Natural killer cell treated with Interleukin-12 subunit alpha and Interleukin-12 subunit beta and Interleukin-15 and Interleukin-18, amount 100 ng/mL, for 72 hours (primary cell): ENCODE measurements around the gene NTM. TPM values are rescaled to one million over a fixed set of nuclear protein-coding genes. Genes with fewer than 3 reads are reported as not detected.

ENCODE experiments used
- ATAC-seq, 2 donors: fragments of 150-1000 bp; cut with Tn5 transposase in 1 of 2; sonication (Bioruptor Pico), chemical (Tn5 transposase) in 1 of 2; 2 replicates each; pipeline ENCODE4 v1.10.0; 2021
- DNase-seq: peaks from one replicate; pipeline ENCODE4 v3.0.0; 2022; ENCODE audit warnings: low spot score
- H3K27ac Mint-ChIP-seq, 2 donors: 1 replicate in 1 of 2; 2 replicates in 1 of 2; pipeline ENCODE4 v1.8.0; 2022; ENCODE audit warnings: mixed read lengths in 2 of 2, mild to moderate bottlenecking in 1 of 2, moderate library complexity in 1 of 2
- H3K27me3 Mint-ChIP-seq, 2 donors: 1 replicate in 1 of 2; 2 replicates in 1 of 2; pipeline ENCODE4 v1.8.0; 2022; ENCODE audit warnings: mixed read lengths in 2 of 2
- H3K36me3 Mint-ChIP-seq: one replicate; pipeline ENCODE4 v1.8.0; 2022; ENCODE audit warnings: mixed read lengths
- H3K4me1 Mint-ChIP-seq, 2 donors: 1 replicate in 1 of 2; 2 replicates in 1 of 2; pipeline ENCODE4 v1.8.0; 2022; ENCODE audit warnings: low read depth in 2 of 2, mixed read lengths in 2 of 2, mild to moderate bottlenecking in 1 of 2
- H3K4me3 Mint-ChIP-seq: one replicate; pipeline ENCODE4 v1.8.0; 2022; ENCODE audit warnings: mixed read lengths
- H3K9me3 Mint-ChIP-seq: 2 replicates; pipeline ENCODE4 v1.8.0; 2022; ENCODE audit warnings: mixed read lengths
- total RNA-seq, 2 donors: library from RNA; stranded (reverse); gene quantifications; one replicate each; pipeline ENCODE4 v1.2.3, GENCODE V29; 2022

Gene NTM
- total RNA-seq, 2 donors from 2014 or later = not detected

GRCh38 chr11:131739243-131739882 is 368.9 kb downstream of the NTM start:
- Mint-ChIP-seq H3K36me3 (no peaks in the 10 kb centered on the region), H3K27ac (no peak overlapping the region), H3K27me3 (no peaks in the 10 kb centered on the region), H3K4me3 (no peak overlapping the region), H3K4me1 (no peaks in the 10 kb centered on the region), H3K9me3 (no peaks in the 10 kb centered on the region)
- DNase-seq (no peak), ATAC-seq (no peak)

- ATAC-seq = no peak
- H3K27me3 Mint-ChIP-seq = no peaks in the 10 kb centered on the region
- no peak overlapping the region for H3K27ac Mint-ChIP-seq
These were observed 374.4 kb downstream of the NTM start for GRCh38 chr11:131744847-131745246.

GRCh38 chr11:131745405-131745804 is 375.0 kb downstream of the NTM start:
- no peaks in the 10 kb centered on the region for H3K9me3 Mint-ChIP-seq
- H3K27ac Mint-ChIP-seq = no peak overlapping the region
- H3K36me3 Mint-ChIP-seq = no peaks in the 10 kb centered on the region
- ATAC-seq = no peak
- no peak overlapping the region for H3K4me3 Mint-ChIP-seq
- H3K4me1 Mint-ChIP-seq = no peaks in the 10 kb centered on the region
- DNase-seq = no peak
- no peaks in the 10 kb centered on the region for H3K27me3 Mint-ChIP-seq

More at GRCh38 chr11:131744847-131745246, 374.4 kb downstream of the NTM start:
- H3K36me3 Mint-ChIP-seq = no peaks in the 10 kb centered on the region
- no peak overlapping the region for H3K4me3 Mint-ChIP-seq
- H3K4me1 Mint-ChIP-seq = no peaks in the 10 kb centered on the region
- H3K9me3 Mint-ChIP-seq = no peaks in the 10 kb centered on the region
- DNase-seq = no peak

GRCh38 chr11:131746201-131746600 is 375.8 kb downstream of the NTM start:
- H3K4me3 Mint-ChIP-seq = no peak overlapping the region
- no peaks in the 10 kb centered on the region for H3K4me1 Mint-ChIP-seq
- ATAC-seq = no peak
- no peak overlapping the region for H3K27ac Mint-ChIP-seq
- no peaks in the 10 kb centered on the region for H3K9me3 Mint-ChIP-seq
- no peaks in the 10 kb centered on the region for H3K36me3 Mint-ChIP-seq
- no peak for DNase-seq
- H3K27me3 Mint-ChIP-seq = no peaks in the 10 kb centered on the region

GRCh38 chr11:131748151-131749050 is 378.0 kb downstream of the NTM start:
- H3K4me3 Mint-ChIP-seq = no peak overlapping the region
- no peak for ATAC-seq

GRCh38 chr11:131749101-131749500 is 378.7 kb downstream of the NTM start:
- Mint-ChIP-seq H3K27me3 (no peaks in the 10 kb centered on the region), H3K4me1 (no peaks in the 10 kb centered on the region), H3K36me3 (no peaks in the 10 kb centered on the region), H3K4me3 (no peak overlapping the region), H3K9me3 (no peaks in the 10 kb centered on the region), H3K27ac (no peak overlapping the region)
- DNase-seq (no peak), ATAC-seq (no peak)

More at GRCh38 chr11:131748151-131749050, 378.0 kb downstream of the NTM start:
- Mint-ChIP-seq H3K27me3 (no peaks in the 10 kb centered on the region), H3K27ac (no peak overlapping the region), H3K4me1 (no peaks in the 10 kb centered on the region), H3K36me3 (no peaks in the 10 kb centered on the region), H3K9me3 (no peaks in the 10 kb centered on the region)
- DNase-seq = no peak

GRCh38 chr11:131750152-131750551 is 379.7 kb downstream of the NTM start:
- Mint-ChIP-seq H3K4me3 (no peak overlapping the region), H3K36me3 (no peaks in the 10 kb centered on the region), H3K27me3 (no peaks in the 10 kb centered on the region), H3K4me1 (no peaks in the 10 kb centered on the region), H3K9me3 (peaks cover 3% of the 10 kb centered on the region), H3K27ac (no peak overlapping the region)
- DNase-seq (no peak), ATAC-seq (no peak)

GRCh38 chr11:131750692-131751091 is 380.3 kb downstream of the NTM start:
- no peak overlapping the region for H3K4me3 Mint-ChIP-seq
- ATAC-seq (no peak), DNase-seq (no peak)
- peaks cover 3% of the 10 kb centered on the region for H3K9me3 Mint-ChIP-seq
- H3K27ac Mint-ChIP-seq = no peak overlapping the region
- H3K36me3 Mint-ChIP-seq = no peaks in the 10 kb centered on the region
- H3K27me3 Mint-ChIP-seq = no peaks in the 10 kb centered on the region
- H3K4me1 Mint-ChIP-seq = no peaks in the 10 kb centered on the region

- no peaks in the 10 kb centered on the region for H3K27me3 Mint-ChIP-seq
- H3K4me1 Mint-ChIP-seq = no peaks in the 10 kb centered on the region
- ATAC-seq (no peak), DNase-seq (no peak)
- H3K4me3 Mint-ChIP-seq = no peak overlapping the region
- H3K36me3 Mint-ChIP-seq = no peaks in the 10 kb centered on the region
- peaks cover 6% of the 10 kb centered on the region for H3K9me3 Mint-ChIP-seq
- no peak overlapping the region for H3K27ac Mint-ChIP-seq
These were observed 384.3 kb downstream of the NTM start for GRCh38 chr11:131754671-131755070.

GRCh38 chr11:131756479-131757110 is 386.2 kb downstream of the NTM start:
- Mint-ChIP-seq H3K9me3 (peaks cover 6% of the 10 kb centered on the region), H3K4me1 (no peaks in the 10 kb centered on the region), H3K27ac (no peak overlapping the region), H3K27me3 (no peaks in the 10 kb centered on the region), H3K36me3 (no peaks in the 10 kb centered on the region), H3K4me3 (no peak overlapping the region)
- ATAC-seq (no peak), DNase-seq (no peak)

GRCh38 chr11:131758726-131759125 is 388.3 kb downstream of the NTM start:
- Mint-ChIP-seq H3K36me3 (no peaks in the 10 kb centered on the region), H3K27ac (no peak overlapping the region), H3K4me1 (no peaks in the 10 kb centered on the region), H3K9me3 (peaks cover 6% of the 10 kb centered on the region), H3K27me3 (no peaks in the 10 kb centered on the region), H3K4me3 (no peak overlapping the region)
- ATAC-seq (no peak), DNase-seq (no peak)

GRCh38 chr11:131759140-131759539 is 388.7 kb downstream of the NTM start:
- Mint-ChIP-seq H3K27ac (no peak overlapping the region), H3K4me3 (no peak overlapping the region), H3K9me3 (peaks cover 6% of the 10 kb centered on the region), H3K27me3 (no peaks in the 10 kb centered on the region), H3K36me3 (no peaks in the 10 kb centered on the region), H3K4me1 (no peaks in the 10 kb centered on the region)
- ATAC-seq (no peak), DNase-seq (no peak)

GRCh38 chr11:131760091-131761061 is 390.0 kb downstream of the NTM start:
- no peaks in the 10 kb centered on the region for H3K4me1 Mint-ChIP-seq
- H3K27me3 Mint-ChIP-seq = no peaks in the 10 kb centered on the region
- H3K36me3 Mint-ChIP-seq = no peaks in the 10 kb centered on the region
- H3K27ac Mint-ChIP-seq = no peak overlapping the region
- no peak overlapping the region for H3K4me3 Mint-ChIP-seq
- ATAC-seq (no peak), DNase-seq (no peak)
- peaks cover 6% of the 10 kb centered on the region for H3K9me3 Mint-ChIP-seq
